Measurements from ENCODE around the gene COLEC12.
"Not testable (repeated sequence)": the region's sequence is repeated elsewhere in the genome, so short reads cannot be mapped to it uniquely, and the experiment has no call there.

Gene COLEC12

DNA sequence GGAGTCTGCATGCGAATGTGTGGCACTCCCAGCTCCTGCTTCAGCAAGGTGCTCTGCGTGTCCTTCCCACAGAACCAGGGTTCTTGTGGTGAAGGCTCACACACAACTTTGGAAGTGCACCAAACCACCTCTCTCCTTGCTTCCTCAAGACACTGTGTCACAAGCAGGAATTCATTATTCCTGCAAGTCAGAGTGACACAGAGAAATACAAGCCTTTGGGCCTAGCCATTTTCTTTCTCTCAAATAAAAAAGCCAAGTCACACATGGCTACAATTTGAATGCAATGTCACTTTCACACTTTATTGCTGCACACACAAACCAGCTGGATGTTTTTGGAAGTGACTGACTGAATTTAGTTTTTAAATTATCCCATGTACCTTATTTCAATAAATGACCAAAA is 202.6 kb downstream of the COLEC12 start:
- H3K4me3 ChIP-seq (ENCODE audit: control insufficient read depth, low read depth, low read length), result no peak overlapping the region
- no peak for DNase-seq (ENCODE audit: low read depth)
- TF ChIP-seq, protein P1, sequence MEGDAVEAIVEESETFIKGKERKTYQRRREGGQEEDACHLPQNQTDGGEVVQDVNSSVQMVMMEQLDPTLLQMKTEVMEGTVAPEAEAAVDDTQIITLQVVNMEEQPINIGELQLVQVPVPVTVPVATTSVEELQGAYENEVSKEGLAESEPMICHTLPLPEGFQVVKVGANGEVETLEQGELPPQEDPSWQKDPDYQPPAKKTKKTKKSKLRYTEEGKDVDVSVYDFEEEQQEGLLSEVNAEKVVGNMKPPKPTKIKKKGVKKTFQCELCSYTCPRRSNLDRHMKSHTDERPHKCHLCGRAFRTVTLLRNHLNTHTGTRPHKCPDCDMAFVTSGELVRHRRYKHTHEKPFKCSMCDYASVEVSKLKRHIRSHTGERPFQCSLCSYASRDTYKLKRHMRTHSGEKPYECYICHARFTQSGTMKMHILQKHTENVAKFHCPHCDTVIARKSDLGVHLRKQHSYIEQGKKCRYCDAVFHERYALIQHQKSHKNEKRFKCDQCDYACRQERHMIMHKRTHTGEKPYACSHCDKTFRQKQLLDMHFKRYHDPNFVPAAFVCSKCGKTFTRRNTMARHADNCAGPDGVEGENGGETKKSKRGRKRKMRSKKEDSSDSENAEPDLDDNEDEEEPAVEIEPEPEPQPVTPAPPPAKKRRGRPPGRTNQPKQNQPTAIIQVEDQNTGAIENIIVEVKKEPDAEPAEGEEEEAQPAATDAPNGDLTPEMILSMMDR (conservative IDR thresholded peaks at IDR 0.05; ENCODE audit: control insufficient read depth, insufficient read depth, low read depth, low read length), result no peak

DNA sequence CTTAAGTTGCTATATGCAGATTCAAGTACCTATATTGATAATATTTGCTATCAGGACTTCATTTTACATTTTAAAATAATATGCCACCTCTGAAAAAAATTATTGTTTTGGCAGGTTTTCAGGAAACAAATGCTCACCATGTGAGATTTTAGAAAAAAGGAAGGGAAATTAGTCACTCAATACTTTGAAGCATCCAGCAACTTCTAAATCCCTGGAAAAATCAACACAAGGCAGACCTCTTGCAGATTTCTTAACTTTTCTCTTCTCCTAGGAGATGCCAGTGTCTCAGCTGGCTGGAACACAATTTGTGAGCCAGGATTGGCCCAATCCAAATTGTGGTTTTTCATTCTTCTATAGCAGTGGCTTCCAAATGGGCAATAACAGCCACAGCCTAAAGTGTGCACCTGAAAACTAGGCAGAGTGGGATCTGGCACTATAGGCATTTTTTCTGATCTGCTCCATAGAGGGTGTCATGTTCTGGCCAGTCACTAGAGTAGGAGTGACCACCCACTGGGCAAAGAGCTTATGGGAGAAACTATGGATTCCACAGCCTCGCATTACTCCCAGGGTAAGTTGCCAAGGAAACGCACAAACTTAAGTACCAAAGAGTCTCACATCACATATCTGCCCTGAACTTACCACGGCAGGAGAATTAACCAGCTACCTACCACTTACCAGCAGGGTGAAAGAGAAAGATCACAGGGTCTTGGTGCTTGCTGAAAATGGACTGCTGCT is 204.6 kb downstream of the COLEC12 start:
- H3K4me3 ChIP-seq (ENCODE audit: control insufficient read depth, low read depth, low read length), result no peak overlapping the region
- TF ChIP-seq, protein P1 (conservative IDR thresholded peaks at IDR 0.05; ENCODE audit: control insufficient read depth, insufficient read depth, low read depth, low read length), result no peak
- peak; percentile 52 for DNase-seq (ENCODE audit: low read depth)

DNA sequence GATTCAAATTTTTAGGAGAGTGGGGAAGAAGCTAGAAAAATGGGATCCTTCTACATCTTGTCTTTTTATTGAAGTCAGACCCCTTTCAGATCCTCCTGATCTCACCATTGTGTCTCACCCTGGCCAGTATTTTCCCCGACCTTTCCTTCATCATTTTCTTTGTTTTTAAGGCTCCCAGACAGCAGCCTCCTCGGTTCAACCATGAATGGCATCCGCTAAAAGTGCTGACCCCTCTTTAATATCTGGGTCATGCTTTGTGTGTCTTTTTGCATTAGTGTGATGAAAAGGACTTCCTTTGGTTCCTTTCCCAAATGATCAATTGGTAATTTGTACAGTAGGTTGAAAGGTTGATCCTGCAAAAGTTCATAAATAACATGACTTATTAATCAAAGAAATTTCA is 205.9 kb downstream of the COLEC12 start:
- no peak overlapping the region for H3K4me3 ChIP-seq (ENCODE audit: control insufficient read depth, low read depth, low read length)
- TF ChIP-seq, protein P1 (conservative IDR thresholded peaks at IDR 0.05; ENCODE audit: control insufficient read depth, insufficient read depth, low read depth, low read length), result no peak
- DNase-seq (ENCODE audit: low read depth), result no peak

DNA sequence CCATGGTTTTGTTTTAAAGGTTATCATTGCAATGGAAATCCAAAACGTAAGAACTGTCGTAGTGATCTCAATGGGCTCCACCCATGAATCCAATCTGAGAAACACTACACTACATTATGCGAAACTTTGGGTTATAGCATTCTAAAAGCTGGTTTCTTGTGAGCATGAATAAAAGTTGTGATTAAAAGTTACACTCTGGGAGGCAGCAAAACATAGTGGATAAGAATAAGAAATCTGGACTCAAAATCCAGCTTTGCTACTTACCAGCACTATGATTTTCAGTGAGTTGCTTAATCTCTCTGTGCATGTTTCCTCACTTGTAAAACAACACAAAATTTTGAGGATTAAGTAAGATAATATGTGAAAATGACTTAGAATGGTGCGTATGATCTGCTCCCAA is 207.0 kb downstream of the COLEC12 start:
- TF ChIP-seq, protein P1 (conservative IDR thresholded peaks at IDR 0.05; ENCODE audit: control insufficient read depth, insufficient read depth, low read depth, low read length), result peak; percentile 6
- peak; percentile 52 for DNase-seq (ENCODE audit: low read depth)

DNA sequence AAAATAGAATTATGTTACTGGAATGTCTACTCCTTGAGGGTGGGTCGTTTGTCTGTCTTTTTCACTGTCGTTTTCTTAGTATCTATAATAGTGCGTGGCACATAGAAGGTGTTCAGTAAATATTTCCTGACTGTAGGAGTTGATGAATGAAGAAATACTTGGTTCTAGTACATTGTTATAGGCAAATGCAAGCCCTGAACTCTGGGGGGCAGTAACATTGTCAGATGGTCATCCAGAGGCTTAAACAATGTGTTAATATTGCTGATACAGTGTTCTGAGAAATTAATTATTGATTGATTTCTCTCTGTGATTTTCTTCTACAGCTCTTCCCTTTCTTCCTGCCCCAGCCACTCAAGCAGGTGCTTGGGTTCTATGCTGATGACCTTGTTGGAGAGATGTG is 208.2 kb downstream of the COLEC12 start:
- no peak overlapping the region for H3K4me3 ChIP-seq (ENCODE audit: control insufficient read depth, low read depth, low read length)
- TF ChIP-seq, protein P1 (conservative IDR thresholded peaks at IDR 0.05; ENCODE audit: control insufficient read depth, insufficient read depth, low read depth, low read length), result peak; percentile 48
- peak; percentile 23 for DNase-seq (ENCODE audit: low read depth)

More for the DNA sequence above, 207.0 kb downstream of the COLEC12 start:
- no peak overlapping the region for H3K4me3 ChIP-seq (ENCODE audit: control insufficient read depth, low read depth, low read length)

DNA sequence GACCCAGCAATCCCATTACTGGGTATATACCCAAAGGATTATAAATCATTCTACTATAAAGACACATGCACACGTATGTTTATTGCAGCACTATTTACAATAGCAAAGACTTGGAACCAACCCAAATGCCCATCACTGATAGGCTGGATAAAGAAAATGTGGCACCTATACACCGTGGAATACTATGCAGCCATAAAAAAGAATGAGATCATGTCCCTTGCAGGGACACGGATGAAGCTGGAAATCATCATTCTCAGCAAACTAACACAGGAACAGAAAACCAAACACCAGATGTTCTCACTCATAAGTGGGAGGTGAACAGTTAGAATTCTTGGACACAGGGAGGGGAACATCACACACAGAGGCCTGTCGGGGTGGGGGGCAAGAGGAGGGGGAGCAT is 210.5 kb downstream of the COLEC12 start:
- not testable (repeated sequence) for DNase-seq (ENCODE audit: low read depth); H3K4me3 ChIP-seq (ENCODE audit: control insufficient read depth, low read depth, low read length)

DNA sequence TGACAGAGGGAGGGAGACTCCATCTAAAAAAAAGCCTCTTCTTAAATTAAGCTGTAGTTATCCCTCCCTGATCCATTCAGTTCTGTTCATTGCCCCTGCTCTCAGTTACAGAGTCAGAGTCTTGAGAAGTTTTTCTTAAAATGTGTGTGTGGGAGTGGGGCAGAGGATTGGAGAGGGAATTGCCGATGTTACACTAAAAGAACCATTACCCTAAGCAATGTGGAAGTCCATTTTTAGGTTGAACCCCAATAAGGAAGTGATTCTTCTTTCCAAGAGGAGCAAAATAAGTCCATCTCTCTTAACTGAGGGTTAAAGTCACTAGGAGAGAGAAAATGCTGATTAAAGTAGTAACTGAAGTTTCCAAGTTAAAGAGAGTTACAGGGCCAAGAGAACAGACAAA is 211.5 kb downstream of the COLEC12 start:
- DNase-seq (ENCODE audit: low read depth), result no peak
- TF ChIP-seq, protein P1 (conservative IDR thresholded peaks at IDR 0.05; ENCODE audit: control insufficient read depth, insufficient read depth, low read depth, low read length), result no peak
- H3K4me3 ChIP-seq (ENCODE audit: control insufficient read depth, low read depth, low read length), result no peak overlapping the region

Data from fibroblast of mammary gland (primary cell).